Ecto neural progenitor cell (in vitro differentiated cells): ENCODE data around the gene UGT1A9.
"Not testable (repeated sequence)": the region's sequence is repeated elsewhere in the genome, so short reads cannot be mapped to it uniquely, and the experiment has no call there.

ENCODE experiments used
- DNase-seq: peaks from one replicate; pipeline ENCODE4 v3.0.0-alpha.2; 2018; ENCODE audit warnings: low spot score

UGT1A9 gene

DNA sequence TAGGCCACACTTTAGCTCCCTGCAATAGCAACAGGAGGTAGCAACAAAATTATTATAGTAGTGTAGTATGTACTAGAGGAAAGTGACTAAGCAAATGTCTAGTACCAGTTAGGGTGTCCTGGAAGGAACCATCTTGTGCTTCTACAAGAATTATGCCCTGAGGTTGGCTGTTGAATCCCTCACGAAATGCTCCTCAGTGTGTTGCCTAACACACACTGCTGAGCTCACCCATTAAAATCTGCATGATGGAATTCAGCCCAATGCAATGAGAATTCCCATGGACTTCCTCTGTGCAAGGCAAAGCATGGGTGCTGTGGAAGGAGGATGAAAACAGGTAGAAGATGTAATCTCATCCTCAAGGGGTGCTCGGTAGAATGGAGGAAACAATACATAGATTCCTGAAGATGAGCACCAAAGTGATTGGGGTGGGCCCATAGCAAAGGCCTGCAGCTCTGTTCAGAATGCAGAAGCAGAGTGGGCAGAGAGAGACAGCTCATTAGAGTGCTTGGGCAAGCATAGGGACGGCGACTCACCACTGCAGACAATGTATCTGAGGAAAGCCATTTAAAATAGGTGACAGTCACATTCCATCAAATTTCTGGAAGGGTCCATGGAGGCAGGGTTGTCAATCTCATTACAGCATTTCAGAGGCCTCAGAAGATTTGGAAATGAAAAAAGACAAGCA is 8.8 kb downstream of the UGT1A9 start:
- DNase-seq = no peak

DNA sequence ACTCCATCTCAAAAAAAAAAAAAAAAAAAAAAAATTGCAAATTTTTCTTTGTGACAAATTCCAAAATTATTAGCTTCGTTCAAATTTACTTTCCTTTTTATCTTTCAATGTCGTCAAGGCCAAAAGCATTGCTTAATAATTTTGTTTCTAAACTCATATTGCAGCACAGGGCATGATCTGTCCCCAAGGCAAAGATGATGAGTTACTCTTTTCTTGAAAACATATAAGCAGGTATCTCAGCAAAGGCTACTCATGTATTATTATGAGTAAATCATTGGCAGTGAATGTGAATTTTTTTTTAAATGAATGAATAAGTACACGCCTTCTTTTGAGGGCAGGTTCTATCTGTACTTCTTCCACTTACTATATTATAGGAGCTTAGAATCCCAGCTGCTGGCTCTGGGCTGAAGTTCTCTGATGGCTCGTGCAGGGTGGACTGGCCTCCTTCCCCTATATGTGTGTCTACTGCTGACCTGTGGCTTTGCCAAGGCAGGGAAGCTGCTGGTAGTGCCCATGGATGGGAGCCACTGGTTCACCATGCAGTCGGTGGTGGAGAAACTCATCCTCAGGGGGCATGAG is 9.9 kb downstream of the UGT1A9 start, which contains the start of gene UGT1A7:
UGT1A7 (plus strand) TSS at position 381 of the 579 bp plus-strand sequence; CDS start at position 418, 37 bp downstream.
- DNase-seq = no peak

DNA sequence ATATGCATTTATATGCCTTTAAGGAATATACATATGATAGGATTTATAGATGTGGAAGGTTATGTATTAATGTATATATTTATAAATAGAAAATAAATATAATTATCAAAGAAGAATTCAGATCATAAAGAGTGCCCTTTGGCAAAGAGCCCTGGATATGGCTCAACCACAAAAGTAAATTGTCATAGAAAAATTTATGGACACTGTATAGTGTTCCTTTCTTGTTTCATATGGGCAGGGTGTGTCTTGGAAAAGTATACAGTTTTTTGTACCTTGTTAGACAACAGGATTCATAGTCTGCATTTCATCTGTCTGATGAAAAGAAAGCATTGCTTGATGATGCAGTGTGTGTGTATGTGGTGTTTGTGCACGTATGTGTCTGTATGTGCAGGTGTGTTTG is 12.9 kb downstream of the UGT1A9 start:
- DNase-seq = no peak

DNA sequence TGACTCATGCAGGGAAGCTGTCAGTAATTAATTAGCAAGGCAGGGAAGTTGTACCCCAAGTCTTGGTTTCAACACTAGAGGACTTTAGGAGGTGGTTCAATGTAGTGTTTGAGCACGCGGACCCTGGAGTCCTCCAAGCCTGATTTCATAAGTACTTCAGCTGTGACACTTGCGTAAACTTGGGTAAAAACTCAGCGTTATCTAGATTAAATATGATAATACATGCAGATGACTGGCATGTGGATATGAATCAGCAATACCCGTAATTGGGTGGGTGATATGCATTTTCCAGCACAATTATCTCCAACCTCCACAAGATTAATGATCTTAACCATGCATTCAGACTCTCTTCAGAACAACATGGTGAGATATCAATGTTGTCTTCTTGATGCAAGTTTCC is 15.2 kb downstream of the UGT1A9 start:
- no peak for DNase-seq

DNA sequence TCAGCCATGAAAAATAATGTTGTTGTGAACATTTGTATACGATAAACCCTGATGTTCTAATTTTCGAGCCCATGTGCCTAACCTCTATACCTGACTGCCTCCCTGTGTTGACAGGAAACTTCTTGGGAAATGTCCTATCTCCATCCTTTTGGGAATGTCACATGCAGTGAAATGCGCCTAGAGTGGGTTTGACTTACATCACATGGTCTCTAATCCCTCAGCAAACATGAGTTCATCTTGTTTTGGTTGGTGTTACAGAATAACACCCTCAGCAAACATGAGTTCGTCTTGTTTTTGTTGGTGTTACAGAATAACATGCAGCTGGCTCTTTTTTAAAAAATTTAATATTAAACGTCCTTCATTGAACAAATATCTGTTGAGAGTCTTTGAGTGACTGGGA is 16.6 kb downstream of the UGT1A9 start:
- no peak for DNase-seq

DNA sequence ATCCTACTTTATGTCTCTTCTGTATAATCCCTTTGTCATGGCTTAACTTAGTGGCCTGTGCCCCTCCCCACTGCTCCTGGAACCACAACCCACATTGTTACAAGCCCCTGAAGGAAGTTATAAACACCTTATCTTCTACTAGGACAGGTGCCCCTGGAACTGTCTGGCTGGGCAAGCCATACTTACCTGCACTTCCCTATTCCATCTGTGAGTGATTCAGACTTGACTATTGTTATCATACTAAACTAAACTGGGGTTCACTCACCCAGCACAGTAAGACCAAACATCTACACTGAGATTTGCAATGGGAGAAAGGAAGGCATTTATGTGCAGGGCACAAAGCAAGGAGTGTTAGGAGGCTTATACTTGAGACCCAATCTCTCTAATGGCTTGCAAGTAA is 17.3 kb downstream of the UGT1A9 start:
- DNase-seq = no peak

DNA sequence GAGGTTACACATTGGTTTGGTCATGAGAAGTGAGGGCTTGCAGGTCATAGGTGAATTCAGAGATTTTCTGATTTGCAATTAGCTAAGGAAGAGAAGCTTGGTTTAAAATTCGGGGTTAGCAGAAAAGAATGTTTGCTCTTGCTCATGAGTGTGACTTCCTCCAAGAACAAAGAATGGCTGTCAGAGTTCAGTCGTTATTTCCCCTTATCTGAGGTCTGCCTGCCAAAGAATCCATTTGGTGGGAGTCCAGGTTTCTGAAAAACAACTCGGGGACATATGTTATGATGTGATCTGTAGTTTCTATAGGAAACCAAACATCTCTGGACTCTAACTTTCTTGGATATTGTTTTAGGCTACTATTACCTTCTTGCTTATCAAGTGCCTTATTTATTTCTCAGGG is 17.8 kb downstream of the UGT1A9 start:
- DNase-seq = no peak

DNA sequence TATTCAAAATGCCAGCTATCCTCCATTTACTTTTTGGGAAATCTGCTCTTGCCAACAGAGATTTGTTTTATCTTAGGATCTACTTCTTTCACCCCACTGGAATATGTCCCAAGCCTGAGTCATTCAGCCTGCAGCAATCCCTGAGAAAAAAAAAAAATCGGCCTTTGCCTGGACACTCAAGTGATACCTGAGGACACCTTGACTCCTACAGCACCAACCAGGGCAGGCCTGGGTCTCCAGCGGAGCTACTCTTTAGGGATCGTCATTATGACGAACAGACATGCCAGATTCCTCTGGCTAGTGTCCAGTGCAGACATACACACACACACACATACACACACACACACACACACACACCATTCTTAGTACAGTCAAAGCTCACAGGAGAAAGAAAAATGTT is 18.7 kb downstream of the UGT1A9 start:
- no peak for DNase-seq

DNA sequence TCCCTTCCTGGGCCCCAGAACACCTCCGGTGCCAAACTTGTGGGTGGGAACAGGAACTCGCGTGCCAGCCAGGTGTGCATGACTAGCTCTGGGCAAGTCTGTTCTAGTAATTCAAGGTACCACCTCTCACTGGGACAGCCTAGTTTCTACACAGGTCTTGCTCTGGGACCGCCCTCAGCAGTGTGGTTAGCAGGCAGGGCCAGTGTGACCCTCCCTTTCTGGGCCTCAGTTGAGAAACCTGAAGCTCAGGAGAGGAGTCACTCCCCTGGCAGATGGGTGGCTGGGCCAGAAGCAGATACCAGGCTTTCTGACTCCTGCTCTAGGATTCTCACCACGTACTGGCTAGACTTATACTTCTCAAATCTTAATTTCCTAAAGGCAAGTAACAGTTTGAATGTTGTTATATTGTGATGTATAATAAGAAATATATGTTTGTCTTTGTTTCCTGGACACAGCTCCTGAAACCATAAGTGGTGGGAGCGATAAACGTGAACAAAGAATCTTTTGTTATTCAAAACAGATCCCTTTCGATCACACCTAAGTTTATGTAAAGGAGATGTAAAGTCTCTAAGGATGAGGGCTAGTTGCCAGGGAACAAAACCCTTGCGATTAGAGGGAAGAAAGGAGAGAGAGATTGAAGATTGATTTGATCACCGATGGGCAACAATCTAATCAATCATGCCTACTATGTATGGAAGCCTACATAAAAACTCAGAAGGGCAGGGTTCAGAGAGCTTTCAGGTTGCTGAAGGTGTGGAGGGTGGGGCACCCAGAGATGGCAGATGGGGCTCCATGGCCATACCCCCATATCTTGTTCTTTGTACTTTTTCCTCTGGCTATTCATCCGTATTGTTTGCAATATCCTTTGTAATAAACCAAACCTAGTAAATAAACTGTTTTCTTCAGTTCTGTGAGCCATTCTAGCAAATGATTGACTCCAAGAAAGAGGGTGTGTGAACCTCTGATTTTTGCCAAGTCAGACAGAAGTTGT is 20.0 kb downstream of the UGT1A9 start:
- DNase-seq = no peak

DNA sequence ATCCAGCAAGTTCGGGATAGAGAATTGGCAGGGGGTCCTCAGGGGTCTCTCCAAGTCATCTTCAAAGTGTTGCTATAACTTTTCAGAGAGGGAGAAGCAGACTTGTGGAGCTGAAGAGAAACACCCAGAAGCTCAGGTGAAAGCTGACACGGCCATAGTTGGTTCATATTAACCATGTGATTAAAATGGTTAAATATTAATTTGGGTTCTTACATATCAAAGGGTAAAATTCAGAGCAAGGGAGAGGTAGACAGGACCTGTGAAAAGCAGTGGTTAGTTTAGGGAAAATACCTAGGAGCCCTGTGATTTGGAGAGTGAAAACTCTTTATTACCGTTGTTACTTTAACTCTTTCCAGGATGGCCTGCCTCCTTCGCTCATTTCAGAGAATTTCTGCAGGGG is 20.9 kb downstream of the UGT1A9 start, which contains the start of gene UGT1A6:
UGT1A6 (plus strand) TSS at position 243 of the 400 bp plus-strand sequence; CDS start at position 358, 115 bp downstream.
- no peak for DNase-seq

DNA sequence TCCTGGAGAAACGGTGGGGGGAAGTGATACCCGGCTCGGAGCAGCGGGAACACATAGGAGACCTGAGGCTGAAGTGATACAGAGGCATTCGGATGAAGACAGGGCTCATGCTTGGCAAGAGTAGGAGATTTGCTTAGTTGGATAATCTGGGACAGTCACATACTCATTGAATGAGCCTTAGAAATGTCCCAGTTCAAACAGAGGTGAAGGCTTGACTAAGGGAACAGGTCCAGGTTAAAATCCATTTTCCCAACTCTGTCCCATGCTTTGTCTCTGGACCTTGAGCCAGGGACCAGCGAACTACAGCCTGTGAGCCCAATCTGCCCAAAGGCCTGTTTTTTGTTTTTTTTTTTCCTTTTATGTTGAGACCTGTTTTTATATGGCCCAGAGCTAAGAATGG is 22.3 kb downstream of the UGT1A9 start:
- no peak for DNase-seq

DNA sequence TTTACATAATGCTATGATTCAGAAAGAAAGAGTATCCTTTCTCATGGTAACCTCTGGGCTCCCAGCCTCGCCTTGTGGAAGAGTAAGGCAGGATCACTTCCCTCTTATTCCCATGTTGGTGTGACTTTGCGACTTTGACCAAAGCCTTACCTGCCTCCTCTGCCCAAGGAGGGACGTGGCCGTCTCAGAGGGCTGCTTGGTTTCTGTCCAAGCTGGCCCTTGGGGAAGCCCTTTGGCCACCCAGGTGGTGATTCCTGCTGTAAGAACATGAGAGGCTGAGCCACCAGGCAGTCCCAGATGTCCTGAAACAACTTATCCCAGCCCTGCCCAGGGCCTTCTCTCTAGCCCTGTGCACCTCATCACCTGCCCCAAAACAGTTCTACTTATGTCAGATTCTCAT is 27.0 kb downstream of the UGT1A9 start:
- no peak for DNase-seq

DNA sequence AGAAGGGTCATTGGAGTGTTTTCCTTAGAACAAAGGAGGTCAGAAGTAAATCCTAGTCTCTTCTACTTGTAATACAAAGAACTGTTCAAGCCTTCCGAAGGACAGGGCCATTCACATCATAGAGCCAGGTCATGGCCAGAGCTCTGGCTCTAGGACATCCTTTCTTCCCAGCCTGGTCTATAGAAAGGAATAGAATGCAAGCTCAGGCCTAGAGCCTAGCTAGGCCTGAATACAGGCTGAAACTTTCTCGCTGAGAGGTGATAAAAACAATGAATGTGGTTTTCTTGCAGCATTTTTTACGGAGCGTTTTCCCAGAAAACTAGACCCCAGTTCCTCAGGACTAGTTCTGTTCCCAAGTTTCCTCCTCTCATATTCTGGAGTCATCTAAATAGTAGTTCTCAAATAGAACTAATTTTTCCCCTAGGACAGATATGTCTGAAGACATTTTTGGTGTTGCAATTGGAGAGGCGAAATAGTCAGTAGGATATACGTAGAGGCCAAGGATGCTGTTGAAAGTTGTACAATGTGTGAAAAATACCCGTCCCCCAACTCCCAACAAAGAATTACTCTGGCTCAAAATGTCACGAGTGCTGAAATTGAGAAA is 27.8 kb downstream of the UGT1A9 start:
- DNase-seq = no peak

DNA sequence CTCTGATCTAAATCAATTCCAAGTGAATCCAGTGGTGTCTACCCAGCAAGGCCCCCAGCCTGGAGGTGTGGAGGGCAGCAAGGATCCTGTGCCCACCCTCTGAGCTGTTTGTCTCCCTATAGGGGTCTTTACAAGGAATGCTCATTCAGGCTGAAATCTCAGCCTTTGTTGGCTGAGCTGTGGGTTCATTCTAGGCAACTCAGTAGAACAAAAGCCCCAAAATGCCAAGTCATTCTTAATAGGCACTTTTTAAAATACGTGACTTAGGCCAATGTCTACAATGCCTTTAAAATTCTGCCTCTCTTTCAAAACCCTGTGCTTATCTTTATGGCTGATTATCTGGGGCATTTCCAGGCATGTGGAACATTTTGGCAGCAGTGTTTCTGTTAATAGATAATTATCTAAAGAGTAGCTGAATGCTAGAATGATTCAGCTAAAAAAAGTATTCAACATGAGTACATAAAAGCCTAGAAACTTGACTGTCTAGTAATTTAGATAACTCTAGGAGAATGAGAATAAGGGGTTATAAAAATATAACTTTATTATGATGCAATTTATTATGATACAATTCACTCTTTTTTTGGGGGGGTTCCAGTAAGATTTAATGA is 28.4 kb downstream of the UGT1A9 start:
- DNase-seq = no peak

DNA sequence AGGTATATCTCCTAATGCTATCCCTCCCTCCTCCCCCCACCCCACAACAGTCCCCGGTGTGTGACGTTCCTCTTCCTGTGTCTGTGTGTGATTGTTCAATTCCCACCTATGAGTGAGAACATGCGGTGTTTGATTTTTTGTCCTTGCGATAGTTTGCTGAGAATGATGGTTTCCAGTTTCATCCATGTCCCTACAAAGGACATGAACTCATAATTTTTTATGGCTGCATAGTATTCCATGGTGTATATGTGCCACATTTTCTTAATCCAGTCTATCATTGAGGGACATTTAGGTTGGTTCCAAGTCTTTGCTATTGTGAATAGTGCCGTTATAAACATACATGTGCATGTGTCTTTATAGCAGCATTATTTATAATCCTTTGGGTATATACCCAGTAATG is 29.1 kb downstream of the UGT1A9 start:
- DNase-seq = not testable (repeated sequence)

DNA sequence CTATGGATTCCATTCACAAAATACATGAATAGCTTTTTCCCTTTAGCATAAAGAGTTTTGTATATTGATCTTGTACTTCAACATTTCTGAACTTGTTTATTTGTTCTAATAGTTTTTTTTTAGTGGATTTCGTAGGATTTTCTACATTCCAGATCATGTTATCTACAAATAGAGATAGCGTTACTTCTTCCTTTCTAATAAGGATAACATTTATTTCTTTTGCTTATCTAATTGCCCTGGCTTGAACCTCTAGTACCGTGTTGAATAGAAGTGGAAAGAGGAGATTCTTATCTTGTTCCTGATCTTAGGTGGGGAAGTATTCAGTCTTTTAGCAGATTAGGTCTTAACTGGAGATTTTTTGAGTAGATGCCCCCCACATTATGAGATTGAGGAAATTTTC is 30.5 kb downstream of the UGT1A9 start:
- DNase-seq = no peak

DNA sequence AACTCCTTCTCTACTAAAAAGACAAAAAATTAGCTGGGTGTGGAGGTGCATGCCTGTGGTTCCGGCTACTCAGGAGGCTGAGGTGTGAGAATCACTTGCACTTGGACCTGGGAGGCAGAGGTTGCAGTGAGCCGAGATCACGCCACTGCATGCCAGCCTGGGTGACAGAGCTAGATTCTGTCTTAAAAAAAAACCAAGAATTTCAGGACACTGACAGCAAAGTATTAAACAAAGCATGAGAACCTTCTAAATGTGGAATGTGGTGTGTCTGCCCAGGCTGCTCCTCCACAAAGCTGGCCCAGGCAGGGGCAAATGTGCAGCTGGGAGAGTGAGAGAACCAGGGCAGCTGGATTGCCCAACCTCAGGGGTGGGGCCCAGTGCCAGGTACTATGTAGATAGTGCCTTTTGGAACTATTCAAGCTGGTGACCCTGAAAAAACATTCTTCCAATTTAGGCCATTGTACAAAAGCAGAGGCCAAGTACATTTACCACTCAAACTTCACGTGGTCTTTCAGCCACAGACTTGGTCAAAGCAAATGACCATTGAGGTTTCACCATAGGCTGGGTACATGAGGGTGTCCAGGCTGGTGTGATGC is 34.3 kb downstream of the UGT1A9 start:
- no peak for DNase-seq

DNA sequence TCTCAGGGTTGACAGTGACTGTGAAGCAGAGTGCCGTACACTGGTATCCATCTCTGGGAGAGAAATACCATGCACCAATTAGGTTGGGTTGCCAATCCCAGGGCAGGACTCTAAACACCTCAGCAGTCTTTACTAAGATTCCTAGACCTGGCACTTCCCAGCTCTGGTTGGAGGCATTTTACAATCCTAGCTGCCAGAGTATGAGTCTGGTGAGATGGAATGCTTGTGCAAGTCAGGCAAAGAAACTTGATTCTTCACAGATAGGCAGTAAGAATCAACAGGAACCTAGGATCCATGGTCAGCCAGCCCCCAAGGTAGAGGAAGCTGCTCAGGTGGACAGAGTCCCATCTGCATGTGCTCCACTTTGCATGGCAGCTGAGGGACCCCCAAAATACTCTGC is 35.0 kb downstream of the UGT1A9 start:
- DNase-seq = no peak

DNA sequence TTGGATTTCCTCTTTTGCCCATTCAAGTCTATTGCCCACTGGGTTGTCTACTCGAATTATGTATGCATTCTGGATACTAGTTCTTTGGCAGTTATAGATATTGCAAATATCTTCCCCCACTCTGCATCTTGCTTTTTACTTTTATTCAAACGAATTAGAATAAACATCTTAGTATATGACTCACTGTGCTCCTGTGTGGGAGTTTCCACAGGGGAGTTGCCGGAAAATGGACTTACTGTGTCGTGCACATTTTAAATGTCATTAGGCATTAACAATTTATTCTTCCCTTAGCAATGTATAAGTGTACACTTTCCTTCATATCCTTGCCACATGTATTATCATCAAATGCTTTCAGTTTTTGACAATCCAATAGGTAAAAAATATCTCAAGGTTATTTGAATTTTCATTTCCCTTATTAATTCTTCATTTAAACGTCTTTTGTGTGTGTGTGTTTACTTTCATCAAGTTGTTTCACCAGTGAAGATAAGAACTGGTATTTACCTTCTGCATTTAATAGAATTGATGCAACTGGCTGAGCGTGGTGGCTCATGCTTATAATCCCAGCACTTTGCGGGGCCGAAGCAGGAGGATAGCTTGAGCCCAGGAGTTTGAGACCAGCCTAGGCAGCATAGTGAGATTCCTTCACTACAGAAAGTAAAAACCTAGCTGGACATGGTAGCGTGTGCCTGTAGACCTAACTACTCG is 36.4 kb downstream of the UGT1A9 start:
- DNase-seq = no peak

DNA sequence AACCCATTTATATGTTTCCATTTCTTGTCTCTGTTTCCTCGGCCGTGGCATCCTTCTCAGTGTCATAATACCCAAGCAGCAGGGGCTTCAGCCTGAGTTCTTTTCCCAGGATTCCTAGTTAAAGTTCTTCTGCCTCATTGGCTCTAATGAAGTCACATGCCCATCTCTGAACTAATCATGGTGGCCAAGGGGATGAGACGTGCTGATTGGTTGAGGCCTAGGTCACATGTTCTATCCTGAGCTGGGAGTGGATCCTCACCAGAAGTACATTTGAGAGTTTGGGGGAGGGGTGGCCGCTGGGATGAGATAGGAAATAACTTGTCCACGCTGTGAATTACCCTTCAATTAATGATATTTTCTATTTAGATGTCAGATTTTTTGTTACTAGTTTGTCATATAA is 37.2 kb downstream of the UGT1A9 start:
- no peak for DNase-seq
